SK-N-SH treated with all-trans-retinoic acid at 6 μM for 48 hours (cell line): ENCODE results near the gene RACK1.

Experiments used
- ATAC-seq: fragments of 200-7000 bp; cut with Tn5 transposase; 3 replicates; pipeline ENCODE4 v1.9.1; 2020; ENCODE audit warnings: mild to moderate bottlenecking, moderate library complexity
- ARNTL ChIP-seq: fragments of 450-650 bp; formaldehyde crosslinking; IDR thresholded peaks from 2 replicates; pipeline ENCODE4 v1.5.0; 2020; ENCODE audit warnings: low read depth, mild to moderate bottlenecking, moderate library complexity, borderline replicate concordance
- BACH2 ChIP-seq: fragments of 250-450 bp; sonication (Bioruptor Pico); IDR thresholded peaks from 2 replicates; pipeline ENCODE4 v1.9.0; 2021; ENCODE audit warnings: mild to moderate bottlenecking, borderline replicate concordance
- CREB5 ChIP-seq: fragments of 250-450 bp; sonication (Bioruptor Pico); IDR thresholded peaks from 2 replicates; pipeline ENCODE4 v1.5.1; 2020; ENCODE audit warnings: low read depth, mild to moderate bottlenecking, moderate library complexity
- CSDC2 ChIP-seq: fragments of 250-450 bp; sonication (Bioruptor Pico); IDR thresholded peaks from 2 replicates; pipeline ENCODE4 v1.5.0; 2020; ENCODE audit warnings: mild to moderate bottlenecking, moderate library complexity
- CSRNP3 ChIP-seq: fragments of 250-450 bp; sonication (Bioruptor Pico); IDR thresholded peaks from 2 replicates; pipeline ENCODE4 v1.5.1; 2021; ENCODE audit warnings: mild to moderate bottlenecking, moderate library complexity
- ESRRG ChIP-seq: fragments of 250-450 bp; sonication (Bioruptor Pico); IDR thresholded peaks from 2 replicates; pipeline ENCODE4 v1.6.1; 2021; ENCODE audit warnings: mild to moderate bottlenecking
- GLIS3 ChIP-seq: fragments of 250-450 bp; sonication (Bioruptor Pico); IDR thresholded peaks from 2 replicates; pipeline ENCODE4 v1.5.0; 2020; ENCODE audit warnings: mild to moderate bottlenecking, moderate library complexity
- ISL1 ChIP-seq: fragments of 250-450 bp; sonication (Bioruptor Pico); IDR thresholded peaks from 2 replicates; pipeline ENCODE4 v2.1.2; 2022; ENCODE audit warnings: mild to moderate bottlenecking, moderate library complexity
- OSR1 ChIP-seq: fragments of 250-450 bp; sonication (Bioruptor Pico); IDR thresholded peaks from 2 replicates; pipeline ENCODE4 v1.8.0; 2022; ENCODE audit warnings: moderate library complexity, mild to moderate bottlenecking, inconsistent platforms
- PATZ1 ChIP-seq: fragments of 250-450 bp; sonication (Bioruptor Pico); IDR thresholded peaks from 2 replicates; pipeline ENCODE4 v1.8.0; 2020; ENCODE audit warnings: mild to moderate bottlenecking, moderate library complexity, borderline replicate concordance
- POU6F1 ChIP-seq: fragments of 250-450 bp; sonication (Bioruptor Pico); IDR thresholded peaks from 2 replicates; pipeline ENCODE4 v1.8.0; 2021; ENCODE audit warnings: low read depth, mild to moderate bottlenecking, moderate library complexity, borderline replicate concordance
- PPARA ChIP-seq: fragments of 250-450 bp; sonication (Bioruptor Pico); IDR thresholded peaks from 2 replicates; pipeline ENCODE4 v1.5.0; 2020; ENCODE audit warnings: mild to moderate bottlenecking, borderline replicate concordance
- RARB ChIP-seq: fragments of 250-450 bp; sonication (Bioruptor Pico); IDR thresholded peaks from 2 replicates; pipeline ENCODE4 v1.8.0; 2021; ENCODE audit warnings: mild to moderate bottlenecking, moderate library complexity
- SNAI2 ChIP-seq: fragments of 250-450 bp; sonication (Bioruptor Pico); IDR thresholded peaks from 2 replicates; pipeline ENCODE4 v1.5.0; 2020; ENCODE audit warnings: mild to moderate bottlenecking, moderate library complexity
- TCF4 ChIP-seq: fragments of 250-450 bp; sonication (Bioruptor Pico); IDR thresholded peaks from 2 replicates; pipeline ENCODE4 v1.8.0; 2021; ENCODE audit warnings: mild to moderate bottlenecking, moderate library complexity, borderline replicate concordance
- TOX ChIP-seq: fragments of 250-450 bp; sonication (Bioruptor Pico); IDR thresholded peaks from 2 replicates; pipeline ENCODE4 v1.8.0; 2021; ENCODE audit warnings: mild to moderate bottlenecking, moderate library complexity, borderline replicate concordance
- TSHZ2 ChIP-seq: fragments of 250-450 bp; sonication (Bioruptor Pico); IDR thresholded peaks from 2 replicates; pipeline ENCODE4 v1.5.0; 2020; ENCODE audit warnings: mild to moderate bottlenecking, moderate library complexity
- ZC3H10 ChIP-seq: fragments of 250-450 bp; sonication (Bioruptor Pico); IDR thresholded peaks from 2 replicates; pipeline ENCODE4 v1.5.1; 2021; ENCODE audit warnings: mild to moderate bottlenecking, moderate library complexity
- ZFP3 ChIP-seq: fragments of 250-450 bp; sonication (Bioruptor Pico); IDR thresholded peaks from 2 replicates; pipeline ENCODE4 v1.5.0; 2020; ENCODE audit warnings: mild to moderate bottlenecking, moderate library complexity
- ZFP30 ChIP-seq: fragments of 450-650 bp; formaldehyde crosslinking; IDR thresholded peaks from 2 replicates; pipeline ENCODE4 v1.5.0; 2022; ENCODE audit warnings: mild to moderate bottlenecking, moderate library complexity
- ZNF565 ChIP-seq: fragments of 450-650 bp; formaldehyde crosslinking; conservative IDR thresholded peaks from 2 replicates; pipeline ENCODE4 v1.5.0; 2020; ENCODE audit warnings: low read depth, mild to moderate bottlenecking, moderate library complexity
- ZNF70 ChIP-seq: fragments of 450-650 bp; formaldehyde crosslinking; IDR thresholded peaks from 2 replicates; pipeline ENCODE4 v1.5.0; 2020; ENCODE audit warnings: mild to moderate bottlenecking, moderate library complexity
- ZNF8 ChIP-seq: fragments of 450-650 bp; formaldehyde crosslinking; IDR thresholded peaks from 2 replicates; pipeline ENCODE4 v1.5.0; 2020; ENCODE audit warnings: mild to moderate bottlenecking, moderate library complexity

The RACK1 gene

GRCh38 chr5:181207214-181207959 lies 36.3 kb downstream of the RACK1 start:
- TF ChIP-seq ZFP3 (CRISPR knock-in tag) (peak; percentile 54; the same call in 1 of the 2 replicates), PATZ1 (CRISPR knock-in tag) (0 out of 2 replicates have a peak, but pooled peaks have one; percentile 87), BACH2 (CRISPR knock-in tag) (no peak), ZNF565 (no peak), ARNTL (CRISPR knock-in tag) (no peak), ZC3H10 (CRISPR knock-in tag) (0 out of 2 replicates have a peak, but pooled peaks have one; percentile 29), TOX (CRISPR knock-in tag) (no peak), CSDC2 (no peak), OSR1 (CRISPR knock-in tag) (no peak), CREB5 (CRISPR knock-in tag) (0 out of 2 replicates have a peak, but pooled peaks have one; percentile 39), RARB (CRISPR knock-in tag) (no peak), GLIS3 (CRISPR knock-in tag) (peak; percentile 88), ZFP30 (CRISPR knock-in tag) (no peak), TCF4 (CRISPR knock-in tag) (no peak), SNAI2 (CRISPR knock-in tag) (no peak), TSHZ2 (no peak), CSRNP3 (CRISPR knock-in tag) (no peak), ISL1 (CRISPR knock-in tag) (no peak), PPARA (no peak), ZNF8 (CRISPR knock-in tag) (no peak), ZNF70 (CRISPR knock-in tag) (no peak), POU6F1 (CRISPR knock-in tag) (0 out of 2 replicates have a peak, but pooled peaks have one; percentile 55), ESRRG (no peak)
- ATAC-seq, result peak; percentile 71
